GM20431 (cell line): ENCODE results near the gene DPH6.
"Not testable (repeated sequence)": the region's sequence is repeated elsewhere in the genome, so short reads cannot be mapped to it uniquely, and the experiment has no call there.

ENCODE experiments used
- in situ Hi-C: fragments of 300-500 bp; cut with MseI, MboI; formaldehyde crosslinking; loops from one replicate; pipeline ENCODE4 v1.15.0; 2020; ENCODE audit warnings: low sequenced_read_pairs; ENCODE audit not compliant: unreplicated experiment

Gene DPH6

GRCh38 chr15:35444557-35445204 lies 101.3 kb downstream of the DPH6 start:
- in situ Hi-C loops, result loop anchor here (25.0 kb wide), 1 partner anchor 382 kb away; no protein-coding TSS in a partner anchor

- in situ Hi-C loops, result loop anchor here (25.0 kb wide), 1 partner anchor 381 kb away; no protein-coding TSS in a partner anchor
These were observed 102.6 kb downstream of the DPH6 start for GRCh38 chr15:35443376-35443775.

GRCh38 chr15:35442742-35443141 lies 103.2 kb downstream of the DPH6 start:
- in situ Hi-C loops, result loop anchor here (25.0 kb wide), 1 partner anchor 380 kb away; no protein-coding TSS in a partner anchor

- in situ Hi-C loops, result loop anchor here (25.0 kb wide), 1 partner anchor 379 kb away; no protein-coding TSS in a partner anchor
These were observed 104.7 kb downstream of the DPH6 start for GRCh38 chr15:35441279-35441678.

- in situ Hi-C loops, result loop anchor here (25.0 kb wide), 1 partner anchor 378 kb away; no protein-coding TSS in a partner anchor
These were observed 105.7 kb downstream of the DPH6 start for GRCh38 chr15:35440265-35440664.

- in situ Hi-C loops, result loop anchor here (25.0 kb wide), 1 partner anchor 377 kb away; no protein-coding TSS in a partner anchor
These were observed 106.7 kb downstream of the DPH6 start for GRCh38 chr15:35439291-35439690.

- in situ Hi-C loops, result loop anchor here (25.0 kb wide), 1 partner anchor 375 kb away; no protein-coding TSS in a partner anchor
These were observed 108.8 kb downstream of the DPH6 start for GRCh38 chr15:35437157-35437556.

- in situ Hi-C loops, result loop anchor here (25.0 kb wide), 1 partner anchor 374 kb away; no protein-coding TSS in a partner anchor
These were observed 109.5 kb downstream of the DPH6 start for GRCh38 chr15:35436422-35436821.

- in situ Hi-C loops, result loop anchor here (25.0 kb wide), 1 partner anchor 369 kb away; no protein-coding TSS in a partner anchor
These were observed 114.7 kb downstream of the DPH6 start for GRCh38 chr15:35431281-35431680.

- in situ Hi-C loops, result loop anchor here (25.0 kb wide), 1 partner anchor 368 kb away; no protein-coding TSS in a partner anchor
These were observed 115.7 kb downstream of the DPH6 start for GRCh38 chr15:35430301-35430700.

- in situ Hi-C loops, result loop anchor here (25.0 kb wide), 1 partner anchor 365 kb away; no protein-coding TSS in a partner anchor
These were observed 118.5 kb downstream of the DPH6 start for GRCh38 chr15:35427496-35427895.

GRCh38 chr15:35427091-35427490 lies 118.9 kb downstream of the DPH6 start:
- in situ Hi-C loops, result loop anchor here (25.0 kb wide), 1 partner anchor 365 kb away; no protein-coding TSS in a partner anchor

- in situ Hi-C loops, result no loop called here
These were observed 135.2 kb downstream of the DPH6 start for GRCh38 chr15:35410775-35411174.

- in situ Hi-C loops, result no loop called here
These were observed 146.1 kb downstream of the DPH6 start for GRCh38 chr15:35399901-35400300.

GRCh38 chr15:35397027-35397426 lies 148.9 kb downstream of the DPH6 start:
- in situ Hi-C loops, result no loop called here

GRCh38 chr15:35394416-35394815 lies 151.5 kb downstream of the DPH6 start:
- in situ Hi-C loops, result no loop called here

- in situ Hi-C loops, result no loop called here
These were observed 152.6 kb downstream of the DPH6 start for GRCh38 chr15:35393398-35393797.

- in situ Hi-C loops, result not testable (repeated sequence)
These were observed 154.5 kb downstream of the DPH6 start for GRCh38 chr15:35391408-35391984.

GRCh38 chr15:35383506-35383905 lies 162.5 kb downstream of the DPH6 start:
- in situ Hi-C loops, result no loop called here

- in situ Hi-C loops, result no loop called here
These were observed 164.6 kb downstream of the DPH6 start for GRCh38 chr15:35381328-35381727.

- in situ Hi-C loops, result no loop called here
These were observed 166.0 kb downstream of the DPH6 start for GRCh38 chr15:35379972-35380371.
